H54 (cell line): ENCODE results near the gene RABL3.
"Not testable (repeated sequence)": the region's sequence is repeated elsewhere in the genome, so short reads cannot be mapped to it uniquely, and the experiment has no call there.

Experiments used
- DNase-seq: peaks from one replicate; pipeline ENCODE4 v3.0.0; 2011; ENCODE audit warnings: low spot score, mixed read lengths; ENCODE audit not compliant: insufficient read length
- FAIRE-seq: peaks from 3 replicates; lab custom pipeline; 2011; peaks lifted over from hg19 to GRCh38; lab: Jason Lieb, UNC
- POLR2A ChIP-seq: IDR thresholded peaks from 2 replicates; pipeline ENCODE4 v1.6.1; 2011; ENCODE audit warnings: low read depth, mild to moderate bottlenecking, low read length

Gene RABL3

GRCh38 chr3:120763601-120764000 is 21.3 kb upstream of the RABL3 start:
- no peak for DNase-seq
- FAIRE-seq: peak; percentile 36

GRCh38 chr3:120762615-120763014 is 20.3 kb upstream of the RABL3 start:
- FAIRE-seq (no peak), DNase-seq (no peak)
- TF ChIP-seq POLR2A: no peak

More at GRCh38 chr3:120763601-120764000, 21.3 kb upstream of the RABL3 start:
- TF ChIP-seq POLR2A: no peak

GRCh38 chr3:120758551-120758950 is 16.2 kb upstream of the RABL3 start:
- not testable (repeated sequence) for FAIRE-seq, DNase-seq

GRCh38 chr3:120756061-120756460 is 13.7 kb upstream of the RABL3 start:
- TF ChIP-seq POLR2A: no peak
- DNase-seq: no peak
- FAIRE-seq: no peak

- FAIRE-seq: peak; percentile 71
- TF ChIP-seq POLR2A: no peak
- no peak for DNase-seq
Measured at GRCh38 chr3:120753810-120754209, 11.5 kb upstream of the RABL3 start.

- TF ChIP-seq POLR2A: no peak
- DNase-seq (no peak), FAIRE-seq (no peak)
Measured at GRCh38 chr3:120752865-120753264, 10.5 kb upstream of the RABL3 start.

- FAIRE-seq (no peak), DNase-seq (no peak)
- no peak for TF ChIP-seq POLR2A
Measured at GRCh38 chr3:120752230-120752629, 9.9 kb upstream of the RABL3 start.

GRCh38 chr3:120749843-120750242 is 7.5 kb upstream of the RABL3 start:
- no peak for FAIRE-seq
- TF ChIP-seq POLR2A: no peak
- no peak for DNase-seq

GRCh38 chr3:120745466-120745865 is 3.1 kb upstream of the RABL3 start:
- FAIRE-seq: no peak
- DNase-seq: no peak
- no peak for TF ChIP-seq POLR2A

- FAIRE-seq (no peak), DNase-seq (no peak)
- no peak for TF ChIP-seq POLR2A
Measured at GRCh38 chr3:120743556-120744195, 1.4 kb upstream of the RABL3 start.

- TF ChIP-seq POLR2A: no peak
- DNase-seq (peak; percentile 8), FAIRE-seq (no peak)
Measured at GRCh38 chr3:120742849-120743365, 591 bp upstream of the RABL3 start.

- no peak for FAIRE-seq
- no peak for TF ChIP-seq POLR2A
- no peak for DNase-seq
Measured at GRCh38 chr3:120741837-120742197, 499 bp downstream of the RABL3 start.

GRCh38 chr3:120741320-120741719 is 996 bp downstream of the RABL3 start:
- no peak for TF ChIP-seq POLR2A
- DNase-seq (no peak), FAIRE-seq (no peak)

- DNase-seq, FAIRE-seq: not testable (repeated sequence)
Measured at GRCh38 chr3:120738006-120738405, 4.3 kb downstream of the RABL3 start.
